Fibroblast of lung (primary cell): ENCODE data around the gene FBN3.

Experiments
- EZH2 ChIP-seq: IDR thresholded peaks from 2 replicates; pipeline ENCODE4 v1.5.1; 2012; ENCODE audit warnings: low read length, control low read depth, mild to moderate bottlenecking; ENCODE audit errors: missing control alignments
- TF ChIP-seq, protein P1 (sequence below), 2 donors: IDR thresholded peaks in 1 of 2; conservative IDR thresholded peaks in 1 of 2; 1 replicate in 1 of 2; 2 replicates in 1 of 2; pipeline ENCODE4 v1.5.1; 2011 to 2012; ENCODE audit warnings: low read length in 2 of 2, control low read depth in 1 of 2, inconsistent platforms in 1 of 2, low read depth in 1 of 2, mild to moderate bottlenecking in 1 of 2

- TF ChIP-seq, protein P1, sequence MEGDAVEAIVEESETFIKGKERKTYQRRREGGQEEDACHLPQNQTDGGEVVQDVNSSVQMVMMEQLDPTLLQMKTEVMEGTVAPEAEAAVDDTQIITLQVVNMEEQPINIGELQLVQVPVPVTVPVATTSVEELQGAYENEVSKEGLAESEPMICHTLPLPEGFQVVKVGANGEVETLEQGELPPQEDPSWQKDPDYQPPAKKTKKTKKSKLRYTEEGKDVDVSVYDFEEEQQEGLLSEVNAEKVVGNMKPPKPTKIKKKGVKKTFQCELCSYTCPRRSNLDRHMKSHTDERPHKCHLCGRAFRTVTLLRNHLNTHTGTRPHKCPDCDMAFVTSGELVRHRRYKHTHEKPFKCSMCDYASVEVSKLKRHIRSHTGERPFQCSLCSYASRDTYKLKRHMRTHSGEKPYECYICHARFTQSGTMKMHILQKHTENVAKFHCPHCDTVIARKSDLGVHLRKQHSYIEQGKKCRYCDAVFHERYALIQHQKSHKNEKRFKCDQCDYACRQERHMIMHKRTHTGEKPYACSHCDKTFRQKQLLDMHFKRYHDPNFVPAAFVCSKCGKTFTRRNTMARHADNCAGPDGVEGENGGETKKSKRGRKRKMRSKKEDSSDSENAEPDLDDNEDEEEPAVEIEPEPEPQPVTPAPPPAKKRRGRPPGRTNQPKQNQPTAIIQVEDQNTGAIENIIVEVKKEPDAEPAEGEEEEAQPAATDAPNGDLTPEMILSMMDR (conservative IDR thresholded peaks at IDR 0.05 in 1 of 2, IDR thresholded peaks at IDR 0.05 in 1 of 2; ENCODE audit: low read depth in 1 of 2, low read length in 2 of 2) = no peak
- no peak for TF ChIP-seq EZH2
Measured at GRCh38 chr19:8030960-8031359, 118.4 kb downstream of the FBN3 start.
